ENCODE measurements around the gene WDR77.

DNA sequence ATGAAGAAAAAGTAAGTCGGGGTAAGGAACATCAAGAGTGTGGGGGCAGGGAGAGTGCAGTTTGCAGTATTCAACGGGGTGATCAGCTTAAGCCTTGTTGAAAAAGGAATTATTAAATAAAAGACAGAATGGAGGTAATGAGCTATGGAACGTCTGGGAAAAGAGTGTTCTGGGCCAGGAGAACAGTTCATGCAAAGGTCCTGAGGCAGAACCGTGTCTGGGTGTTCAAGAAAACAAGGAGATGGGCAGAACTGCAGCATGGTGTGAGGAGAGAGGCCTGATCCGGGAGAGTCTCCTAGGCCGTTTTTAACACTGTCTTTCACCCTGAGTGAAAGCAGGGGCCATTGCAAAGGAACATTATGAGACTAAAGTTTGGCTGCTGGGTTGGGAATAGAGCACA is 41.8 kb downstream of the WDR77 start:
- TF ChIP-seq, protein P1, sequence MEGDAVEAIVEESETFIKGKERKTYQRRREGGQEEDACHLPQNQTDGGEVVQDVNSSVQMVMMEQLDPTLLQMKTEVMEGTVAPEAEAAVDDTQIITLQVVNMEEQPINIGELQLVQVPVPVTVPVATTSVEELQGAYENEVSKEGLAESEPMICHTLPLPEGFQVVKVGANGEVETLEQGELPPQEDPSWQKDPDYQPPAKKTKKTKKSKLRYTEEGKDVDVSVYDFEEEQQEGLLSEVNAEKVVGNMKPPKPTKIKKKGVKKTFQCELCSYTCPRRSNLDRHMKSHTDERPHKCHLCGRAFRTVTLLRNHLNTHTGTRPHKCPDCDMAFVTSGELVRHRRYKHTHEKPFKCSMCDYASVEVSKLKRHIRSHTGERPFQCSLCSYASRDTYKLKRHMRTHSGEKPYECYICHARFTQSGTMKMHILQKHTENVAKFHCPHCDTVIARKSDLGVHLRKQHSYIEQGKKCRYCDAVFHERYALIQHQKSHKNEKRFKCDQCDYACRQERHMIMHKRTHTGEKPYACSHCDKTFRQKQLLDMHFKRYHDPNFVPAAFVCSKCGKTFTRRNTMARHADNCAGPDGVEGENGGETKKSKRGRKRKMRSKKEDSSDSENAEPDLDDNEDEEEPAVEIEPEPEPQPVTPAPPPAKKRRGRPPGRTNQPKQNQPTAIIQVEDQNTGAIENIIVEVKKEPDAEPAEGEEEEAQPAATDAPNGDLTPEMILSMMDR (IDR thresholded peaks at IDR 0.05; ENCODE audit: insufficient read depth, low read depth, low read length): no peak
- no peak for TF ChIP-seq EZH2 (IDR thresholded peaks at IDR 0.05; ENCODE audit: insufficient read depth, low read length)

Data from astrocyte (in vitro differentiated cells and primary cell).